SJSA1 (cell line): Measurements from ENCODE around the gene GNAL. TPM values are rescaled to one million over a fixed set of nuclear protein-coding genes. Genes with fewer than 3 reads are reported as not detected.
A peak's percentile ranks its signal among the peaks of the same experiment; 100 is the strongest.
"Not testable (repeated sequence)": the region's sequence is repeated elsewhere in the genome, so short reads cannot be mapped to it uniquely, and the experiment has no call there.

Experiments used
- DNase-seq, 2 experiments: peaks; one replicate each; pipeline ENCODE4 v3.0.0-alpha.2; 2015 to 2020; ENCODE audit warnings: low spot score in 2 of 2, low read depth in 1 of 2
- H3K27ac ChIP-seq: fragments of 250-450 bp; sonication (Bioruptor Pico); 2 replicates; pipeline ENCODE4 v1.5.1; 2020; ENCODE audit warnings: mild to moderate bottlenecking, moderate library complexity
- H3K27me3 ChIP-seq: fragments of 250-450 bp; sonication (Bioruptor Pico); replicated peaks from 2 replicates; pipeline ENCODE4 v1.5.1; 2020; ENCODE audit warnings: mild to moderate bottlenecking, moderate library complexity
- H3K36me3 ChIP-seq: fragments of 250-450 bp; sonication (Bioruptor Pico); 2 replicates; pipeline ENCODE4 v1.5.1; 2020; ENCODE audit warnings: mild to moderate bottlenecking
- H3K4me1 ChIP-seq: fragments of 250-450 bp; sonication (Bioruptor Pico); replicated peaks from 2 replicates; pipeline ENCODE4 v1.6.1; 2021; ENCODE audit warnings: mild to moderate bottlenecking
- H3K4me3 ChIP-seq: fragments of 250-450 bp; sonication (Bioruptor Pico); 2 replicates; pipeline ENCODE4 v1.5.1; 2020; ENCODE audit warnings: mild to moderate bottlenecking
- H3K9me3 ChIP-seq: fragments of 250-450 bp; sonication (Bioruptor Pico); replicated peaks from 2 replicates; pipeline ENCODE4 v1.5.1; 2020; ENCODE audit warnings: mild to moderate bottlenecking
- total RNA-seq: library from RNA; depleted of rRNA; stranded (reverse); fragments of >200 nt; shearing (Covaris generic); gene quantifications from 2 replicates; pipeline ENCODE4 v1.2.3, GENCODE V29; 2014

Gene GNAL
- total RNA-seq, 1 experiment from 2014 or later, result 1.9 TPM

GRCh38 chr18:11885278-11885947 lies 196.3 kb downstream of the GNAL start:
- peaks cover 37% of the 10 kb centered on the region for H3K36me3 ChIP-seq
- no peak overlapping the region for H3K27ac ChIP-seq
- peak in 1 of 2 experiments; percentile 12 for DNase-seq
- H3K4me3 ChIP-seq, result no peak overlapping the region
- peaks cover 13% of the 10 kb centered on the region for H3K4me1 ChIP-seq
- H3K9me3 ChIP-seq, result no peaks in the 10 kb centered on the region
- no peaks in the 10 kb centered on the region for H3K27me3 ChIP-seq

- peak in 1 of 2 experiments; percentile 22 for DNase-seq
- no peaks in the 10 kb centered on the region for H3K9me3 ChIP-seq
- peaks cover 38% of the 10 kb centered on the region for H3K36me3 ChIP-seq
- H3K4me3 ChIP-seq, result no peak overlapping the region
- peaks cover 13% of the 10 kb centered on the region for H3K4me1 ChIP-seq
- H3K27ac ChIP-seq, result no peak overlapping the region
- no peaks in the 10 kb centered on the region for H3K27me3 ChIP-seq
Observed at GRCh38 chr18:11886577-11887110, 197.6 kb downstream of the GNAL start.

GRCh38 chr18:11887328-11888128 lies 198.5 kb downstream of the GNAL start:
- Histone ChIP-seq H3K4me1 (peaks cover 13% of the 10 kb centered on the region), H3K27ac (no peak overlapping the region), H3K4me3 (no peak overlapping the region), H3K36me3 (peaks cover 42% of the 10 kb centered on the region), H3K9me3 (no peaks in the 10 kb centered on the region), H3K27me3 (no peaks in the 10 kb centered on the region)
- peak in 1 of 2 experiments; percentile 6 for DNase-seq

- Histone ChIP-seq H3K36me3 (peaks cover 42% of the 10 kb centered on the region), H3K27ac (no peak overlapping the region), H3K4me3 (no peak overlapping the region), H3K4me1 (peaks cover 2% of the 10 kb centered on the region), H3K9me3 (no peaks in the 10 kb centered on the region), H3K27me3 (no peaks in the 10 kb centered on the region)
- DNase-seq, result no peak
Observed at GRCh38 chr18:11888726-11889125, 199.7 kb downstream of the GNAL start.

GRCh38 chr18:11889284-11889683 lies 200.2 kb downstream of the GNAL start:
- Histone ChIP-seq H3K27ac (no peak overlapping the region), H3K9me3 (no peaks in the 10 kb centered on the region), H3K36me3 (peaks cover 42% of the 10 kb centered on the region), H3K4me1 (peaks cover 4% of the 10 kb centered on the region), H3K4me3 (no peak overlapping the region), H3K27me3 (no peaks in the 10 kb centered on the region)
- DNase-seq, result no peak

GRCh38 chr18:11891737-11892136 lies 202.7 kb downstream of the GNAL start:
- Histone ChIP-seq H3K27me3 (no peaks in the 10 kb centered on the region), H3K27ac (no peak overlapping the region), H3K36me3 (peaks cover 48% of the 10 kb centered on the region), H3K4me1 (peaks cover 12% of the 10 kb centered on the region), H3K4me3 (no peak overlapping the region), H3K9me3 (no peaks in the 10 kb centered on the region)
- no peak for DNase-seq

GRCh38 chr18:11892438-11892837 lies 203.4 kb downstream of the GNAL start:
- not testable (repeated sequence) for H3K4me3 ChIP-seq, DNase-seq, H3K27me3 ChIP-seq, H3K27ac ChIP-seq, H3K9me3 ChIP-seq
- Histone ChIP-seq H3K4me1 (peaks cover 12% of the 10 kb centered on the region), H3K36me3 (peaks cover 46% of the 10 kb centered on the region)

GRCh38 chr18:11897781-11898180 lies 208.7 kb downstream of the GNAL start:
- peaks cover 12% of the 10 kb centered on the region for H3K4me1 ChIP-seq
- H3K36me3 ChIP-seq, result peaks cover 29% of the 10 kb centered on the region
- no peak for DNase-seq
- no peaks in the 10 kb centered on the region for H3K27me3 ChIP-seq
- H3K4me3 ChIP-seq, result no peak overlapping the region
- no peak overlapping the region for H3K27ac ChIP-seq
- no peaks in the 10 kb centered on the region for H3K9me3 ChIP-seq

- H3K9me3 ChIP-seq, result no peaks in the 10 kb centered on the region
- H3K4me1 ChIP-seq, result peaks cover 9% of the 10 kb centered on the region
- no peak overlapping the region for H3K4me3 ChIP-seq
- no peaks in the 10 kb centered on the region for H3K27me3 ChIP-seq
- H3K36me3 ChIP-seq, result peaks cover 31% of the 10 kb centered on the region
- no peak overlapping the region for H3K27ac ChIP-seq
- no peak for DNase-seq
Observed at GRCh38 chr18:11899063-11899462, 210.0 kb downstream of the GNAL start.

- Histone ChIP-seq H3K9me3 (no peaks in the 10 kb centered on the region), H3K4me3 (no peak overlapping the region), H3K27ac (no peak overlapping the region), H3K4me1 (no peaks in the 10 kb centered on the region), H3K27me3 (no peaks in the 10 kb centered on the region), H3K36me3 (peaks cover 17% of the 10 kb centered on the region)
- no peak for DNase-seq
Observed at GRCh38 chr18:11901826-11902438, 212.9 kb downstream of the GNAL start.

- Histone ChIP-seq H3K27ac (no peak overlapping the region), H3K4me3 (no peak overlapping the region), H3K4me1 (no peaks in the 10 kb centered on the region), H3K27me3 (no peaks in the 10 kb centered on the region), H3K9me3 (no peaks in the 10 kb centered on the region), H3K36me3 (peaks cover 17% of the 10 kb centered on the region)
- no peak for DNase-seq
Observed at GRCh38 chr18:11902522-11903292, 213.6 kb downstream of the GNAL start.

- Histone ChIP-seq H3K27me3 (no peaks in the 10 kb centered on the region), H3K4me3 (no peak overlapping the region), H3K4me1 (peaks cover 13% of the 10 kb centered on the region), H3K36me3 (peaks cover 16% of the 10 kb centered on the region), H3K9me3 (no peaks in the 10 kb centered on the region), H3K27ac (no peak overlapping the region)
- no peak for DNase-seq
Observed at GRCh38 chr18:11905613-11906012, 216.5 kb downstream of the GNAL start.

- no peak overlapping the region for H3K4me3 ChIP-seq
- H3K27ac ChIP-seq, result no peak overlapping the region
- no peaks in the 10 kb centered on the region for H3K9me3 ChIP-seq
- DNase-seq, result no peak
- peaks cover 13% of the 10 kb centered on the region for H3K4me1 ChIP-seq
- H3K27me3 ChIP-seq, result no peaks in the 10 kb centered on the region
- peaks cover 16% of the 10 kb centered on the region for H3K36me3 ChIP-seq
Observed at GRCh38 chr18:11906176-11906575, 217.1 kb downstream of the GNAL start.
